WTC11 (cell line): ENCODE data around the gene USP26. TPM values are rescaled to one million over a fixed set of nuclear protein-coding genes. Genes with fewer than 3 reads are reported as not detected.

Source experiments
- ATAC-seq: fragments of 200-7000 bp; cut with Tn5 transposase; 2 replicates; pipeline ENCODE4 v1.10.0; 2021; ENCODE audit warnings: mild to moderate bottlenecking, moderate library complexity
- CTCF ChIA-PET: fragments of 300-600 bp; sonication (Branson Sonifier 250); formaldehyde crosslinking; loops from one replicate; lab custom pipeline; 2021; ENCODE audit warnings: antibody characterized with exemption; lab: Charles Lee
- POLR2A ChIA-PET: fragments of 350-600 bp; sonication (Branson Sonifier 250); formaldehyde crosslinking; loops from one replicate; lab custom pipeline; 2021; ENCODE audit warnings: antibody characterized with exemption; lab: Charles Lee
- DNase-seq: peaks from one replicate; pipeline ENCODE4 v3.0.0; 2021; ENCODE audit warnings: low spot score
- H3K27ac Mint-ChIP-seq: 2 replicates; pipeline ENCODE4 v1.8.0; 2021; ENCODE audit warnings: mixed read lengths
- H3K27me3 Mint-ChIP-seq: 2 replicates; pipeline ENCODE4 v1.8.0; 2021; ENCODE audit warnings: low read depth, mild to moderate bottlenecking, moderate library complexity, mixed read lengths
- H3K36me3 Mint-ChIP-seq: 2 replicates; pipeline ENCODE4 v1.8.0; 2021; ENCODE audit warnings: mixed read lengths
- H3K4me1 Mint-ChIP-seq: 2 replicates; pipeline ENCODE4 v1.8.0; 2022; ENCODE audit warnings: mixed read lengths
- H3K4me3 Mint-ChIP-seq: 2 replicates; pipeline ENCODE4 v1.8.0; 2021; ENCODE audit warnings: mild to moderate bottlenecking, moderate library complexity, mixed read lengths
- H3K9me3 Mint-ChIP-seq: 2 replicates; pipeline ENCODE4 v1.8.0; 2021; ENCODE audit warnings: mixed read lengths
- ARID4B ChIP-seq: sonication (generic); formaldehyde crosslinking; IDR thresholded peaks from 2 replicates; pipeline ENCODE4 v1.8.0; 2023; ENCODE audit warnings: missing genetic modification reagents, mild to moderate bottlenecking, borderline replicate concordance
- ATF2 ChIP-seq: sonication (generic); formaldehyde crosslinking; IDR thresholded peaks from 2 replicates; pipeline ENCODE4 v1.8.1; 2022; ENCODE audit warnings: low read depth, missing genetic modification reagents, borderline replicate concordance
- CDX4 ChIP-seq: fragments of 250-450 bp; sonication (Bioruptor Pico); IDR thresholded peaks from 2 replicates; pipeline ENCODE4 v1.9.0; 2021; ENCODE audit warnings: moderate library complexity, mild to moderate bottlenecking, inconsistent platforms, borderline replicate concordance
- CTCF ChIP-seq: fragments of 200-600 bp; IDR thresholded peaks from 2 replicates; pipeline ENCODE4 v1.8.0; 2022; ENCODE audit warnings: antibody characterized with exemption
- FOXJ3 ChIP-seq: sonication (generic); formaldehyde crosslinking; IDR thresholded peaks from 2 replicates; pipeline ENCODE4 v1.9.0; 2021; ENCODE audit warnings: missing genetic modification reagents, mild to moderate bottlenecking, borderline replicate concordance
- GRHL2 ChIP-seq: fragments of 250-450 bp; sonication (Bioruptor Pico); IDR thresholded peaks from 2 replicates; pipeline ENCODE4 v1.8.0; 2022; ENCODE audit warnings: mild to moderate bottlenecking, moderate library complexity; ENCODE audit not compliant: insufficient replicate concordance, severe bottlenecking
- JUN ChIP-seq: sonication (generic); formaldehyde crosslinking; IDR thresholded peaks from 2 replicates; pipeline ENCODE4 v1.8.0; 2023; ENCODE audit warnings: mild to moderate bottlenecking, missing genetic modification reagents
- KAT7 ChIP-seq: sonication (generic); formaldehyde crosslinking; IDR thresholded peaks from 2 replicates; pipeline ENCODE4 v1.8.1; 2023; ENCODE audit warnings: missing genetic modification reagents, mild to moderate bottlenecking, borderline replicate concordance
- NR1H2 ChIP-seq: sonication (generic); formaldehyde crosslinking; IDR thresholded peaks from 2 replicates; pipeline ENCODE4 v1.9.0; 2021; ENCODE audit warnings: mild to moderate bottlenecking, moderate library complexity, missing genetic modification reagents
- OVOL2 ChIP-seq: fragments of 250-450 bp; sonication (Bioruptor Pico); IDR thresholded peaks from 2 replicates; pipeline ENCODE4 v1.9.0; 2021; ENCODE audit warnings: mild to moderate bottlenecking, borderline replicate concordance
- RELA ChIP-seq: sonication (generic); formaldehyde crosslinking; IDR thresholded peaks from 2 replicates; pipeline ENCODE4 v1.8.1; 2022; ENCODE audit warnings: missing genetic modification reagents, mild to moderate bottlenecking, borderline replicate concordance
- USF2 ChIP-seq: sonication (generic); formaldehyde crosslinking; IDR thresholded peaks from 2 replicates; pipeline ENCODE4 v1.8.1; 2023; ENCODE audit warnings: mild to moderate bottlenecking, missing genetic modification reagents, moderate library complexity
- ZNF121 ChIP-seq: sonication (generic); formaldehyde crosslinking; IDR thresholded peaks from 2 replicates; pipeline ENCODE4 v1.8.0; 2023; ENCODE audit warnings: missing genetic modification reagents
- ZNF219 ChIP-seq: sonication (generic); formaldehyde crosslinking; IDR thresholded peaks from 2 replicates; pipeline ENCODE4 v1.8.0; 2023; ENCODE audit warnings: missing genetic modification reagents, mild to moderate bottlenecking, borderline replicate concordance
- total RNA-seq: library from RNA; stranded (reverse); gene quantifications from 3 replicates; pipeline ENCODE4 v1.2.3, GENCODE V29; 2021

Gene USP26
- total RNA-seq, 1 experiment from 2014 or later: 0.11 TPM

- TF ChIP-seq ZNF121 (CRISPR knock-in tag): no peak
- no peak for TF ChIP-seq OVOL2 (CRISPR knock-in tag)
- TF ChIP-seq RELA (CRISPR knock-in tag): no peak
- no peak for TF ChIP-seq ATF2 (CRISPR knock-in tag)
- TF ChIP-seq FOXJ3 (CRISPR knock-in tag): no peak
- TF ChIP-seq ZNF219 (CRISPR knock-in tag): no peak
- no peak for TF ChIP-seq CDX4 (CRISPR knock-in tag)
- TF ChIP-seq USF2 (CRISPR knock-in tag): no peak
- TF ChIP-seq NR1H2 (CRISPR knock-in tag): no peak
- TF ChIP-seq GRHL2: no peak
- TF ChIP-seq CTCF: no peak
- no peak for TF ChIP-seq JUN (CRISPR knock-in tag)
- ATAC-seq (no peak; the same call in 1 of the 2 replicates), DNase-seq (no peak)
- Mint-ChIP-seq H3K9me3 (peaks cover 6% of the 10 kb centered on the region; the same call in 1 of the 2 replicates), H3K27ac (no peak overlapping the region), H3K4me1 (peaks cover 27% of the 10 kb centered on the region), H3K4me3 (no peak overlapping the region), H3K36me3 (no peaks in the 10 kb centered on the region), H3K27me3 (no peaks in the 10 kb centered on the region)
- POLR2A ChIA-PET: no interaction called here
- CTCF ChIA-PET: interaction anchor here (0.7 to 2.2 kb wide), 2 partner anchors 8 to 117 kb away, joined by 3 to 12 read pairs; no protein-coding TSS in a partner anchor
These were observed 42.9 kb downstream of the USP26 start for GRCh38 chrX:133053861-133054598.

- DNase-seq: no peak
- ChIA-PET POLR2A (no interaction called here), CTCF (no interaction called here)
- Mint-ChIP-seq H3K4me3 (no peak overlapping the region), H3K27ac (no peak overlapping the region), H3K4me1 (peaks cover 16% of the 10 kb centered on the region), H3K9me3 (no peaks in the 10 kb centered on the region), H3K27me3 (no peaks in the 10 kb centered on the region), H3K36me3 (no peaks in the 10 kb centered on the region)
- TF ChIP-seq ARID4B (CRISPR knock-in tag): no peak
- no peak for TF ChIP-seq KAT7 (CRISPR knock-in tag)
- no peak for TF ChIP-seq CTCF
- ATAC-seq: no peak
These were observed 48.2 kb downstream of the USP26 start for GRCh38 chrX:133048751-133049150.
